ENCODE measurements around the gene FOXD4L3.
"Not testable (repeated sequence)": the region's sequence is repeated elsewhere in the genome, so short reads cannot be mapped to it uniquely, and the experiment has no call there.

The FOXD4L3 gene

GRCh38 chr9:68302567-68302966, at the start of gene FOXD4L3:
Gene FOXD4L3, plus strand, starts transcription at chr9:68302867. Its CDS starts 85 bp downstream, at chr9:68302952.
- DNase-seq, result not testable (repeated sequence)

DNA sequence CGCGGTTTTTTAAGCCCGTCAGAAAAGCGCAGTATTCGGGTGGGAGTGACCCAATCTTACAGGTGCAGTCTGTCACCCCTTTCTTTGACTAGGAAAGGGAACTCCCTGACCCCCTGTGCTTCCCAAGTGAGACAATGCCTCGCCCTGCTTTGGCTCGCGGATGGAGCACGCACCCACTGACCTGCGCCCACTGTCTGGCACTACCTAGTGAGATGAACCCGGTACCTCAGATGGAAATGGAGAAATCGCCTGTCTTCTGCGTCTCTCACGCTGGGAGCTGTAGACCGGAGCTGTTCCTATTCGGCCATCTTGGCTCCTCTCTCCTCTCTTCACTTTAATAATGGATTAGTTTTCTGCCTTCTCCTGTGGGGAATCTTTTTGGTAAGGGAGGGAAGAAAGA, 21.6 kb upstream of the FOXD4L3 start:
- not testable (repeated sequence) for DNase-seq

DNA sequence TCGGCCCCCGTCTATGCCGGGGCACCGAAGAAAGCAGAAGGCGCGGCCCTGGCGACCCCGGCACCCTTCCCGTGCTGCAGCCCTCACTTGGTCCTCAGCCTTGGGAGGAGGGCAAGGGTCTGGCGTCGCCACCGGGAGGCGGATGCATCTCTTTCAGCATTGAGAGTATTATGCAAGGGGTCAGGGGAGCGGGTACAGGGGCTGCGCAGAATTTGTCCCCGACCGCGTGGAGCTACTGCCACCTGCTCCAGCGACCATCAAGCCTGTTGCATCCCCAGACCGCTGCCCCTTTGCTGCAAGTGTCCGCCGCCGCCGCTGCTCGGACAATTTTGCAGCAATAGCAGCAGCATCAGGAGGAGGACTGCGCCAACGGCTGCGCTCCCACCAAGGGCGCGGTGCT, 1.1 kb downstream of the FOXD4L3 start:
- DNase-seq, result not testable (repeated sequence)

- DNase-seq, result not testable (repeated sequence)
Measured at GRCh38 chr9:68304212-68304611, 1.5 kb downstream of the FOXD4L3 start.

- not testable (repeated sequence) for DNase-seq
Measured at GRCh38 chr9:68304777-68305176, 2.1 kb downstream of the FOXD4L3 start.

DNA sequence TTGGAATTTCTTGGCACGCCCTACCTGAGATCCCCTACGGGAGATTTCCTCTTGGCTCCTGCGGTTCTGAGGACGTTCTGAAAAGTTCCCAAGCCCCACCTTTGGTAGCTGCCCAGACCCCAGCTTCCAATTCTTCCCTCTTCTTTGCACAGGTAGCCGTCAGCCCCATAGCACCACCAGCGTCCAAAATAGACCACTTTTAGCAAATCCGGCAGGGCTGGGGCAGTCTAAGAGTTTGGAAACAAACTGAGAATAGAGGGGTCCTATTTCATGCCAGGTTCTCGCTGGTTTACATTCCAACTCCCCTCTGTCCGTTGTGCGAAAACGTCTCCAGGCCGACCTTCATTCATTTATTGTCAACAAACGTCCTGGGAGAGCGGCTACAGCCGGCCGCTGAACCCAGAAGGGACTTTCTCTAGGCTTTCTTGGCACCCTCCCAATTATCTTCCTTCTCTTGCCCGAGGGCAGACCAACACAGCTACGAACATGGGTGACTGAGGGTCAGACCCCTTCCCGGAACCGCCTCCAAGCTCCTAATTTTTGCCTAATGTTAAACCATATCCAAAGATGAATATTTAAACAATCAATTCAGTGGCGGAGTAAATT, 3.1 kb downstream of the FOXD4L3 start:
- not testable (repeated sequence) for DNase-seq

GRCh38 chr9:68306391-68306964, 3.8 kb downstream of the FOXD4L3 start:
- not testable (repeated sequence) for DNase-seq

DNA sequence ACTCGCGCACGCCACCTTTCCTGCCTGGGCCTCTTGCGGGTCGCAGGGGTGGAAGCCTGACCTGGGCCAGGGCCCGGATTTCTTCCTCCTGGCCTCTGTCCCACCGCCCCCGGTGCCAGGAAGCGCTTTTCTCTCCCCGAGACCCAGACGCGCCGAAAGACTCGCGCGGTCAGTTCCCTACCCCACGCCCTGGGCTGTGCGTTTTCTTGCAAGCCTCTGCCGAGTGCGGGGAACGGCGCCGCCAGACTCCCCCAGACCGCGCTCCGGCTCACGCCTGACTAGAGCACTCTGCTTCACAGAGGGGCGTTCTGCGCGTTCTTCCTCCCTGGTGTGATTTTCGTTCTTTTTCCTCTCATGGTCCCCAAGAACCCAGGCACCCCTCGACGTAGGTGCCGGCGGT, 4.5 kb downstream of the FOXD4L3 start:
- DNase-seq, result not testable (repeated sequence)

GRCh38 chr9:68307654-68308053, 5.0 kb downstream of the FOXD4L3 start:
- DNase-seq, result not testable (repeated sequence)

- DNase-seq, result not testable (repeated sequence)
Measured at GRCh38 chr9:68311208-68311607, 8.5 kb downstream of the FOXD4L3 start.

DNA sequence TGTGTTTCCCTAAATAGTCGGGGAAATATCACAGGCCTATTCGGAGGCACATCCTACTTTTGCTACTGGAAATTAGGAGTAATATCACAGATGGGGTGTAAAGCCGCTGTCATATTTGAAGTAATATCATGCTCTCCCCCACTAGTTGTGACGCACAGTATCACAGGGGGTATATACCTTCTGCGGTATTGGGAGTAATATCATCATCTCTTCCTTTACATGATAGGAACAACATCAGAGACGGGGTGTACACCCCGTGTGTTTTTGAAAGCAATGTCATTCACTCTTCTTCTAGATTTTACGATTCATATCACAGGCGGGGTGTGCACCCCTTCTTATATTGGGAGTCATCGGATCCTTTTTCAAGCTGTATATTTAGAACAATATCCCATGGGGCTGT, 15.5 kb downstream of the FOXD4L3 start:
- DNase-seq, result not testable (repeated sequence)

GRCh38 chr9:68323749-68324148, 21.1 kb downstream of the FOXD4L3 start:
- not testable (repeated sequence) for DNase-seq

GRCh38 chr9:68324518-68324917, 21.9 kb downstream of the FOXD4L3 start:
- DNase-seq, result not testable (repeated sequence)

GRCh38 chr9:68329106-68329505, 26.4 kb downstream of the FOXD4L3 start:
- DNase-seq, result not testable (repeated sequence)

- DNase-seq, result not testable (repeated sequence)
Measured at GRCh38 chr9:68330531-68331173, 28.0 kb downstream of the FOXD4L3 start.

DNA sequence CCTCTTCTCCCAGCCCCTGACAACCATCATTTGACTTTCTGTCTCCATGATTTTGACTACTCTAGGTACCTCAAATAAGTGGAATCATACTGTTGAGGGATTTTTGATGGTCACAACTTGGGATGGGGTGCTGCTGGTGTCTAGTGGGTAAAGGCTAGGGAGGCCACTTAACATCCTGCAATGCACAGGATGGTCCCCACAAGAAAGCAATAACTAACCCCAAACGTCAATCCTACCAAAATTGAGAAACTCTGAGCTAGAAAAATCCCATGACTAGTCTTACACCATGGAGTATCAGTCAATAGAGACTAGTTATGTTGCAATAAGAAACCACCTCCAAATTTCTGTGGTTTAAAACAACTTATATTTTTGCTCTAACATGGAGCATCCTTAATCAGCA, 29.5 kb downstream of the FOXD4L3 start:
- DNase-seq, result not testable (repeated sequence)

DNA sequence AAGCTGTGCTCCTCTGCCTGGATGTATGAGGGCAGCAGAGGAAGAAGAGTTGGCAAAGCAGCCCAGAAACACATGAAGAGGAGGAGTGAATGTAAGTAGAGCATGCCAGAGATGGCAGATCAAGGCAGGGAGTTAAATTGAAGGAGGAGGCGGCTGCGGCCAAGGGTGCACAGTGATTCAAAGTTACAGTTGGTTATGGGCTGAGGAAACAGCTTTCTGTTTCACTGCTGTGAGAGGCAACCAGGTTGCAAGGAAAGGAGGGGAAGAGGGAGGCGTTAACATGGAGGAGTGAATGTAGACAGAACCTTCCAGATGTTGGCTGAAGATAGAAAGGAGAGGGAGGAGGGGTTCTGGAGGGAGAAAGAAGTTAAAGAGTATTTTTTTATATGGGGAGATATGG, 33.3 kb downstream of the FOXD4L3 start:
- not testable (repeated sequence) for DNase-seq

- DNase-seq, result not testable (repeated sequence)
Measured at GRCh38 chr9:68336639-68337339, 34.1 kb downstream of the FOXD4L3 start.

GRCh38 chr9:68338000-68338399, 35.3 kb downstream of the FOXD4L3 start:
- DNase-seq, result not testable (repeated sequence)

- DNase-seq, result not testable (repeated sequence)
Measured at GRCh38 chr9:68342265-68343025, 39.8 kb downstream of the FOXD4L3 start.

DNA sequence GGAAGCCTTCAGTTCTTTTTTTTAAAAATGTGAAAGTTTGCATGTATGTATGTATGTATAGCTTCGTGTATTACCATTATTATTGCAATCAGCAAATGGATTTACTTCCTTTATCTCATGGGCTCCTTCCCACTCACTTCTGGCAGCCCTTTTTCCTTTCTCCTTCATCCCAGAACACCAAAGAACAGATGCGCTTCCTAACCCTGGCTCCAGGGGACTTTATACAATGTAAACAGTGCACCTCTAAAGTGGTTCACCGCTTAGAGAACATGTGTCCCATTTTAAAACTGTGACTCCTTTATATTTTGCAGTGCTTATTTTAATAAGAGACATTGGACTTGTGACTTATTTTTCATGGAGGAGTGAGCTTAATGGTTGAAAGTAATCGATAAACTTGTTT, 40.6 kb downstream of the FOXD4L3 start:
- not testable (repeated sequence) for DNase-seq

GRCh38 chr9:68343992-68344391, 41.3 kb downstream of the FOXD4L3 start:
- DNase-seq, result not testable (repeated sequence)

GRCh38 chr9:68351689-68352088, 49.0 kb downstream of the FOXD4L3 start:
- not testable (repeated sequence) for DNase-seq
